HG02623 (cell line): ENCODE data around the gene IFT81.
"Not testable (repeated sequence)": the region's sequence is repeated elsewhere in the genome, so short reads cannot be mapped to it uniquely, and the experiment has no call there.

Source experiments
- ATAC-seq: cut with Tn5 transposase; IDR thresholded peaks from one replicate; pipeline ENCODE4 v1.9.1; 2021; ENCODE audit warnings: moderate library complexity; ENCODE audit not compliant: unreplicated experiment

The IFT81 gene

DNA sequence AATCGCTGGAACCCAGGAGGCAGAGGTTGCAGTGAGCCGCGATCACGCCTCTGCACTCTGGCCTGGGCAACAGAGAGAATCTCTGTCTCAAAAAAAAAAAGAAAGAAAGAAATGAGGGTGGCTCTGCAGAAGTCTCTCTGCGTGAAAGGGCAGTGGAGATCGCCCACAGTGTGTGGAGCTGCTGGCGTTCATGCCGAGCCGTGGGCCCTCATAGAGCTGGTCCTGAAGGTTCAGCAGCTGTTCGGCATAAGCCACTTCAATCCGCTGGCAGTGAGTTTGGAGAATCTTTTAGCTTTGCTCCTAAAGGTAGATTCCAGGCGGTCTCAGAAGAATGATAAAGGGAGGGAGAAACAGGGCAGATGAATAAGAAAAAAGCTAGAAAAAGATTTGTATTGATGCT is 120.2 kb downstream of the IFT81 start:
- no peak for ATAC-seq

DNA sequence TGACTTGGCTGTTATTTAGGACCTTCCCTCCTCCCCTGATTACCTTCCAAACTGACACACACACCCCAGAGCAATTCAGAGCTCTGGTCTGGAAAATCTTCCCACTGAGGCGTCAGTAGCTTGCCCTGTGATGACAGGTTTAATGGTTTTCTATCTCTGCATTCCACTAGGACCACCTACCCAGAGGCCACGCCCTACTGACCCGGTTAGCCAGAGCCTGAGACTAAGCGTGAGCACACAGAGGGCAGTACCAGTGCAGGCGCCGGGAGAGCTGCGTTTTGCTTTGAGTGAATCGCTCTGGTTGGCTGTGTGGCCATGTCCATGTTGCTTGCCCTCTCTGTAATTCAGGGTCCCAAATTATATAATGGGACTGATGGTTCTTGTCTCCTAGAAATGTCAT is 120.7 kb downstream of the IFT81 start:
- ATAC-seq: no peak

DNA sequence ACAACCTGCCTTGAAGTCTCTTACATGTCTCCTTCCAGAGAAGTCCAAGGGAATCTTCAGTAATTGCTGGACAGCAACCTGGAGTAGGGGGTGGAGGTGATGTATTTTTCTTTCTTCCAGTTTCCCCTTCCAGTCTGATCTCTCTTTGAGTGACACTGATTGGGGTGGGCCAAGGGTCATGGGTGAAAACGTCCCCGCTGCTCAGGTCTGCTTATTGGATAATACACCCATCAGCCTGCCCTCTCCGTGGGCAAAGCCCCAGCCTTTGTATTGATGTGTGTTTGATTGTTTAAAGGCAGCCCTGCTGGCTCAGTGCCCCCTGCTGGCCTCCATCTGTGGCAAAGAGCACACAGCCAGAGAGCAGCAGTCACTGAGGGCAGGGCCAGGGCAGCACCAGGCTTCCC is 121.2 kb downstream of the IFT81 start:
- no peak for ATAC-seq

DNA sequence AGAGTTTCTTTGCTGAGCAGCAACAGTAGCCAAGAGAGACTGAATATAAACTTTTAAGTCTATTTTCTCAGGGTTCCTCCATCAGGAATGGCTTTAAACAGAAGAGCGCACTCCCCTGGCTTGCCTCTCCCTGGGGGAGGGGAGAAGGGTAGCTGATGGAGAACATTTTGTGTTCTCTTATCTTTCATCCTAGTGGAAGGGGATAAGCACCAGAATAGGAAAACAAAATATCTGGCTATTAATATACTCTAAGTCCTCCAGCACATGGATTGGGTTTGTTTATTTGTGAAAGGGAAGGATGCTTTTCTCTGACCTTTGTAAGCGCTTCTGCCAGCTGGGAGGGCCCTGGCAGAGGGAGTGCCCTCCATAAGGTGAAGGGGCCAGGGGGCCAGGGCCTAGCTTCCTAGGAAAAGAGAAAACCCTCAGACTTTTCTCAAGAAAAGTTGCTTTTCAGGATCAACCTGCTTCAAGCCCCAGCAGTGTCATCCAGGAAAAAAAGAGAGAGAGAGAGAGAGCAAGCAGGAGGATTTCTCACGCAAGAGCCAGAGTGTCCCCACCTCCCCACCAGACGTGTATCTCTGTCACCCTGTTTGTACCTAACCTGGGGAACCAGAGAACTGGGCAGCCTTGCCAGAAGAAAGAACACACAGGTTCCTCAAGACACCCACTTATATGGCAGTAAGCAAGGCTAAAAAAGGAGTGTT is 122.6 kb downstream of the IFT81 start:
- no peak for ATAC-seq

DNA sequence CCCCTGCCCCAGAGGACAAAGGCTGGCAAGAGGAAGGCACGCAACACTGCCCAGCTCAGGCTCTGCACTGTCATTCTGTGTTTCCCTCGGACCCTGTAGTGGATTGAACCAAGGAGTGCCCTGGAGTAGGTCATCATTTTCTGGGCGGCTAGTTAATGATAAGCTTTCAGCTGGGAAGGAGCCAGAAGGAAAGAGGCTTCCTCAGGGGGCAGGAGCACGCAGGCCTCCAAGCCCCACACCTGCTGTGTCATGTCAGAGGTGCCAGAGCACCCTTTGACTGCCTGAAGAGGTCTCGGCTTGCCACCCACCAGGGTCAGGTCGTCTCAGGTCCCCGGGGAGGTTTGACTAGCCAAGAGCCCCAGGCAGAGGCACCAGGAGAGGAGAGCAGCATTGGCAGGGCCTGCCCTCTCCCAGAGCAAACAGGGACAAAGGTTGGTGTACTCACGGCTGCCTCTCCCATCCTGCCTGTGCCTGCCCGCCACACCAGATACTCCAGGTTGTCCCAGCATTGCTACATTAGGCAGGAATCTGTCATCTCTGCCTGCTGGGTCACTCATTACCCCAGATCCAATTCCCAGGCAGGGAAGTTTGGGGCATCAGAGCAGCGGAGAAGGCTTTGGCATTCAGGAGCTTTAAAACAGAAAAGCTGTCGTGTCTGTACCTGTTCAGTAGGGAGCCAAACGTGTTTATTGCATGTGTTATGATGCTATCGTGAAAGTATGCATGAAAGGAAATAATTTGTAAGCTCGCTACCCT is 123.4 kb downstream of the IFT81 start:
- ATAC-seq: no peak

DNA sequence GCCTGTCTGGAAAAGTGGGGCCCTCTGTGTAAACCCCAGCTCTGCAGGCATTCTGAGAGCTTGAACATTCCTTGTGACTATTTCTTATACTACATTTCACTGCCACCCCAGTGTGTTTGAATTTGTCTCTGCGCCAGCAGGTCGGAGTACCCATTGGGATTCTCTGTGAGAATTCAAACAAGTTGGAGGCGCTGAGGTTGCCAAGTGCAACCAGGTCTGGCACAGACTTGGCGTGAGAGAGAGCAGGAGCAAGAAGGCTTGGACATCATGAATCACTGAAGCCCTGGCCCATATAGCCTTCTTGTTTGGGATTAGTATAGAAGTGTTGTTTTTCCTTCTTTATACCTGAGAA is 123.9 kb downstream of the IFT81 start:
- no peak for ATAC-seq

DNA sequence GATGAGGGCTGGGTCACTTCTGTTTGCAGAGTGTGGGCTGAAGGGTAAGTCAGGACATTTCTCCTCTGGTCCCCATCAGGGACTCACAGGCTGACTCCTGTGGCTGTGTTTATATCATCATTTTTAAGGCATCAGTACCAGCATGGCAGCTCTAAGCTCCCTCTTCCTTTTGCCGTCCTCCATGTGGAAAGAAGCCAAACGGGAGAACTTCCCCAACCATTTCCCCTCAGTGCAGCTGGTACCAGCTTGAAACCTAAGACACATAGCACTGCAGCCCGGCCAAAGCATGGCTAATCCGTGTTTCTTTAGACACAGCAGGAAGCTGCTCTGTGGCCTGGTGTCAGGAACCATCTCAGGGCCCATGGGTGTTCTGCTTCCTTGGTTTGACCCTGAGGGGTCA is 124.9 kb downstream of the IFT81 start:
- no peak for ATAC-seq

DNA sequence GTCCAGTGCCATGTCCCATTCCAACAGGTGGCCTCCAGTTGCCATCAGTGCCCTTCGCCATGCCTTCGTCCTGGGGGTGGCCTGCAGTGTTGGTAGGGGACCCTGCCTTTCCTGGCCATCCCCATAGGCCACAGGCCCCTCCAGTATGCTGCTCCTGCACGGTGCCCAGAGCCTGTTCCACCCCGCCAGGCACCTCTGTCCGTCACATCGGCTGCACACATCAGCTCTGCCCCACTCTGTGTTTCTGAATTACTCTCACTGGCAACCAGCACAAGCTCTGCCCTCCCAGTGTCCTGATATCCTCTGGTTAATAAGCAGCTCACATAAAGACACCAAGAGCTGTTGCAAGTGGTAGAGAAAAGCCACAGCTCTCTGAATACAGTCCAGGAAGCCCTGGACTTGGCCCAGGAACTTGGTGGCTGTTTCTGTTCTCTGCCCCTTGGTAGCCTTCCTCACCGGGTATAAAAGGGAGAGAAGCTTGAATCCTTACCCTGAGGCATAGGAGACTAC is 125.6 kb downstream of the IFT81 start:
- ATAC-seq: no peak

DNA sequence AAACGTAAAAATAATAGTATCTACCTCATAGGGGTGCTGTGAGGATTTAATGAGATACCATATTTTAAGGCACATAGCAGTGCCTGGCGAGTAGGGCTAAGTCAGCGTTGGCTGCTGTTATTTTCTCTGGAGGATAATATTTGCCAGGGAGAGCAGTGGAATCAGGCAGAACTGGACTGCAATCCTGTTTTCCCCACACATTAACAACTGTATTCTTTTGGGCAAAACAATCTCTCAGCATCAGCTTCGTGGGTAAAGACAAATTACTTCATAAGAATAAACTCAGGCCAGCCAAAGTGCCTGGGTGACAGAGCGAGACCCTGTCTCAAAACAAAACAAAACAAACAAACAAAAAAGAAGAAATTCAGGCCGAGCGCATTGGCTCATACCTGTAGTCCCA is 127.2 kb downstream of the IFT81 start:
- no peak for ATAC-seq

DNA sequence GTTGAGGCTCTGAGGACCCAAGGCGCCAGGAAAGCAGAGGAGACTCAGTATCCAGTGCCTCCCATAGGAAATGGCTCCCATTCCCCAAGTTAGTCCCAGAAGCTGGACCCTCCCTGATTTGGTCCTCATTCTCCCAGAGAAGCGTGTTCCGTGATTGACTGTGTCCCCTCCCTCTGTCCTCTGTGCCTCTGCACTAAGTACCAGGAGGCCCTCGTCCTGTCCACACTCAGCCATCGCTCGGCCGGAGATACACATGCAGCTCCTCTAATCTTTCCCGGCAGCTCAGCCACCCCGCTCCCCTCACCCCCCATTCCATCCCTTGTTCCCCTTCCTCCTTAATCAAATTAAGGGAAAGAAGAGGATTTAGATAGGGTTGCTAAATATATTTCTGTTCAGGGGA is 128.6 kb downstream of the IFT81 start:
- no peak for ATAC-seq

DNA sequence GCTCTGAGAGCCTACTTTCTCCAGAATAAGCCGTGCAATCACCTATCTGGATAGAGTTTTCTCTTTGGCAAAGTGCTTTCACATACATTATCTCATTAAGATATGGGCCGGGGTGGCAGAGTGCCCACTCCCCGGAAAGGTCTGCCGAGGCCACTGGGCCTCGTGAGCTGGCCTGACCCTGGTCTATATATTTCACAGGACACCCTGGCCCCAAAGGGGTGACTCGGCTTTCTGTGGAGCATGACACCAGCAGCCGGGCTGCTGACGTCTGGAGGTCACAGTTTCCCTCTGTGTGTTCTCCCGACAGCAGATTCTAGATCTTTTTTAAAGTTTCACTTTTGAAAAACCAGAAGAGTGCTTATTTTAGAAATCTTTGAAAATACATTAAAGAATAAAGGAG is 129.0 kb downstream of the IFT81 start:
- no peak for ATAC-seq

DNA sequence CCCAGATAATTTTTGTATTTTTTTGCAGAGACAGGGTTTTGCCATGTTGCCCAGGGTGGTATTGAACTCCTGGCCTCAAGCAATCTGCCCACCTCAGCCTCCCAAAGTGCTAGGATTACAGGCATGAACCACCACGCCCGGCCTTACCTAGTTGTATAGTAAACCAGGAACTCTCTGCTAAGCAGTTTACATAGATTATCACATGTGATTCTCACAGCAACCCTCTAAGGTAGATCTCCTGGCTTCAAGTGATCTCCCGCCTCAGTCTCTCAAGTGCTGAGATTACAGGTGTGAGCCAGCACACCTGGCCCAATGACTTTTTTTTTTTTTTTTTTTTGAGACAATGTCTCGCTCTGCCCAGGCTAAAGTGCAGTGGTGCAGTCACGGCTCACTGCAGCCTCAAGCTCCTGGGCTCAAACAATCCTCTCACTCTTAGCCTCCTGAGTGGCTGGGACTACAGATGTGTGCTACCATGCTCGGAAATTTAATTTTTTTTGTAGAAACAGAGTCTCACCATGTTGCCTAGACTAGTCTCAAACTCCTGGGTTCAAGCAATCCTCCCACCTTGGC is 130.9 kb downstream of the IFT81 start:
- no peak for ATAC-seq

DNA sequence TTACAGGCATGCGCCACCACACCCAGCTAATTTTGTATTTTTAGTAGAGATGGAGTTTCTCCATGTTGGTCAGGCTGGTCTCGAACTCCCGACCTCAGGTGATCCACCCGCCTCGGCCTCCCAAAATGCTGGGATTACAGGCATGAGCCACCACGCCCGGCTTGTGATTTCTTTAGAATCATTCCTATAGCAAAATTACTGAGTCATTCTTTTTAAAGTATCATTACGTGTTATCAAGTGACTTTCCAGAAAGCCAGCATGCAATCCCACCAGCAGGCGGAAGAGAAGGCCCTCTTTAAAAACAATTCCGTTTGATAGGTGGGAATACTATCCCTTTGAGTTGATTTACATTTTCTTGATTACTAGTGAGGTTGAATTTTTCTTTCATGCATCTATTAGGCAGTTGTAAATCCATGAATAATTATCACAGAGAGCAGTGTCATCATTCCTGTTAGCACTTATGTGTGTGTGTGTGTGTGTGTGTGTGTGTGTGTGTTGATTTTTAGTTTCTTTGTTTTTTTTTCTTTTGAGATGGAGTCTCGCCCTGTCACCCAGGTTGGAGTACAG is 131.8 kb downstream of the IFT81 start:
- ATAC-seq: not testable (repeated sequence)

DNA sequence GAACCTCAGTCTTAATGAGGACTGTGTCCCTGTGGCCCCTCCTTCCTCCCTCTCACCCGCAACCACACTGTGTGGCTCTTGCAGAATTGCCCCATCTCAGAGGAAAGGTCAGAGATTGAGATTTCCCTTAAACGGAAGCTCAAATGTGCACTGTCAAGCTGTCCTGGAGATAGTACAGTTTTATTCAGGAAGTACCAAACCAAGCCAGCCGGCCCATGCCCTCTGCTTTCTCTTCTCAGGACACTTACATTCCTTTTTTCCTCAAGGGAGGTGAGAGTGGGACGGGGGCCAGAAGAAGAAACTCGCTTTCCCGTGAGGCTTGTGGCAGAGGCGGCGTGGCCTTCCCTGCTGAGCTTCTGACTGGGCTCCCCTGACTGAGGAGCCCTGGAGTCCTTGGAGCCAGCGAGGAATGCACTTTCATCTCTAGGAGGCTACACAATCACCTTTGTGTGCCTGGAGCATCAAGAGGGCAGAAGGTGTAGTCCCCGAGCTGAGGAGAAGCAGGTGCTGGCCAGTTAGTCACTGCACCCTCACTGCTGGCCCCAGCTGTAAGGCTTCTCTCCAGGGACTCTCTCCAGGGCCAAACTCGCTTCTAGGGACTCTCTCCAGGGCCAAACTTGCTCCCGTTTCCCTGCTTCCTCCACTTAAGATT is 132.7 kb downstream of the IFT81 start:
- ATAC-seq: no peak

DNA sequence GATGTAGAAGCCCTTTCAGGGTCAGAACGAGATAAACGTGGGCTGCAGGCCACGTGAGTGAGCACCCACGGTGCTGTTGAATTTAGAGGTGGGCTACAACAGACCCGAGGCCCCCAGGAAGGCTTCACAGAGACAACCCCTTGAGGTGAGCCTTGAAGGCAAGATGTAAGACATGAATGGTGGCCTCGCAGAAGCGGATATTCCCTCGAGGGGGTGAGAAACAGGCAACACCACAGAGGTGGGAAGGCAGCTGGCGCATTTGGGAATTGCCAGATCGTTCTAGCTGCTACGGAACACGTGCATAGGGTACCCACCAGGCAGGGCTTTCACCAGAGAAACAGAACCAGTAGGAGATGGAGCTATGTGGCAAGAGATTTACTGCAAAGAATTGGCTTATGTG is 134.3 kb downstream of the IFT81 start:
- ATAC-seq: no peak

DNA sequence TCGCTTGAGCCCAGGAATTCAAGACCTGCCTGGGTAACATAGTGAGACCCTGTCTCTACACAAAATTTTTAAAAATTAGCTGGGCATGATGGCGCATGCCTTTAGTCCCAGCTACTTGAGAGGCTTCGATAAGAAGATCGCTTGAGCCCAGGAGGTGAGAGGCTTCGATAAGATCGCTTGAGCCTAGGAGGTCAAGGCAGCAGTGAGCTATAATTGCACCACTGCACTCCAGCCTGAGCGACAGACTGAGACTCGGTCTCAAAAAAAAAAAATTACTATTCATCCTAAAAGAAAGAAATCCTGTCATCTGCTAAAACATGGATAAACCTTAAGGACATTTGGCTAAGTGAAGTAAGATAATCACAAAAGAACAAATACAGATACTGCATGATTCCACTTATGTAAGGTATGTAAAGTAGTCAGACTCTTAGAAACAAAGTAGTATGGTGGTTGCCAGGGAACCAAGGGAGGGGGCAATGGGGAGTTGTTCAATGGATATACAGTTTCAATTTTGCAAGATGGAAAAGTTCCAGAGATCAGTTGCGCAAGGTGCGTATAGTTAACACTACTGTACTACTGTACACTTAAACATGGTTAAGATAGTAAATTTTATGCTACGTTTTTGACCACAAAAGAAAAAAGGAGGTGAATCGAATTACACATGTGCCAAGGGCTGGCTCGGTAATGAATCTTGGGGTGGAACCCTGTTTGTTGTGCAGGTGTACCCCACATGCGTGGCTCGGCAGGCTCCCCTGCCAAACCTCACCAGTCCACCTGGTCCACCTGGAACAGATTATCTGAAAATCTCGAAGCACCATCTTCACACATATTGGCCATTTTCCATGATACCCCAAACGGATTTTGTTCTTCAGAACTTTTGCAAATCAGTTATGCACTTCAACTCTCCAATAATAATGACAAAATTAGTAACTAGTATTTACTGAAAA is 138.6 kb downstream of the IFT81 start:
- no peak for ATAC-seq

DNA sequence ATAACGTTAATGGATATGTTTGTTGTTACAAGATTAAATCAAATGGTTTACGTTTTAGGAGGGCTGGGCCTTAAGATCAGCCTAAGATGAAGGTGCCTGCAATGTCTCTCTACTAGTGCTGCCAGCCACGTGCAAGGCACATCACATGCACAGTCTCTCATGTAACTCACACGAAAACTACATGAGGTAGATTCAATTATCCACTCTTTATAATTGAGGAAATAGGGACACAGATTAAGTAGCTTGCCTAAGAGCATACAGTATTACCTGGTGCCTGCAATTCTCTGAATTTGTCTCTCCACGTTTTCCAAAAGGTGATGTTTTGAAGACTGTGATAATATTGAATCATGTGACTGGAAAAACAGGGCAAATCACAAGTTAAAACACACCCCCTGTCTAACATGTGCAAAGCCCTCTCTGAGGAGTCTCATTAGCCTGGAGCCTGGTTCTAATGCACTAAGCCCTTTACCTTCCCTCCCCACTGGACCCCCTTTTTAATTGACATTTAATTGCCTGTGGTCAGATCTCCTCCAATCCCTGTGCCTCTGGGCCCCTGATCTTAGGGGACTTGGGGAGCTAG is 142.3 kb downstream of the IFT81 start:
- ATAC-seq: no peak

DNA sequence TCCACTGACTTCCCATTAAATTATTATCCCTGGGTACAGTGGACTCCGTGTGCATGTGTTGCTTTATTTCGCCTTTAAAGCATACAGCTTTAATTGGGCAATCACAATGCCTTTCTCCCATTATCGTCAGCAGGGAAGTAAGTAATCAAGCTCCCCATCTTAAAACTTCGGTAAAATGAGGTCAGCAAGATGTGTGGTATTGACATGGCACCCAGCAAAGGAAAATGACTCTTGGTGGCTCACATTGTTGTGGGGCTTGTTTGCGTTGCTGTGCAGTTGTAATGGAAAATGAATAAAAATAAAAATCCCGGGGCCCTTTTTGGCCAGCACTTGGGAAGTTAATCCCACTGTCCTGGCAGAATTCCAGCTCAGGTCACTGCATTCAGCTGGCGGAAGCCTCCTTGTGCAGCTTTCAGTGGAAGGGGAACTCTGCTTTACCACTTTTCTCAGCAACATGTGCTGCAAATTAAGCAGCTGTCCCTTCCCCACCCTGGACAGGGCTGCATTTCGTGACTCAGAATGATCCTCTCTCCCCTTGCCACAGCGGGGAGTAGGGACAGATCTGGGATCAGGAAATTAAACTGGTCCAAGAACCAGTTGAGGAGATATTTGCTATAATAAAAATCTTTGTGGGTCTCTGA is 142.9 kb downstream of the IFT81 start:
- ATAC-seq: no peak
